Measurements from ENCODE around the gene ZNF516. TPM values are rescaled to one million over a fixed set of nuclear protein-coding genes. Genes with fewer than 3 reads are reported as not detected.

The ZNF516 gene
- total RNA-seq, 1 experiment from 2014 or later, result 28.3 TPM

GRCh38 chr18:76433788-76434187 lies 61.3 kb downstream of the ZNF516 start:
- peaks cover 39% of the 10 kb centered on the region for H3K36me3 Mint-ChIP-seq (ENCODE audit: insufficient read depth, unreplicated experiment)
- POLR2A ChIA-PET, result no interaction called here

GRCh38 chr18:76432970-76433767 lies 61.9 kb downstream of the ZNF516 start:
- Mint-ChIP-seq H3K4me1 (ENCODE audit: insufficient read depth, unreplicated experiment) (peaks cover 17% of the 10 kb centered on the region), H3K9me3 (ENCODE audit: unreplicated experiment) (no peaks in the 10 kb centered on the region), H3K4me3 (ENCODE audit: unreplicated experiment) (no peak overlapping the region), H3K27me3 (ENCODE audit: insufficient read depth, unreplicated experiment) (no peaks in the 10 kb centered on the region), H3K36me3 (ENCODE audit: insufficient read depth, unreplicated experiment) (peaks cover 39% of the 10 kb centered on the region), H3K27ac (ENCODE audit: low read depth, unreplicated experiment) (peak overlapping the region; percentile 63)
- no peak for TF ChIP-seq CTCF (IDR thresholded peaks at IDR 0.05; ENCODE audit: unreplicated experiment)
- ChIA-PET POLR2A (no interaction called here), CTCF (no interaction called here)
- intact Hi-C loops (cut with micrococcal nuclease), result no loop called here
- BruUV-seq (replicated peaks), result no TSS peak
- DNase-seq (ENCODE audit: unreplicated experiment), result no peak

More at GRCh38 chr18:76433788-76434187, 61.3 kb downstream of the ZNF516 start:
- intact Hi-C loops (cut with micrococcal nuclease), result no loop called here
- H3K27ac Mint-ChIP-seq (ENCODE audit: low read depth, unreplicated experiment), result peak overlapping the region; percentile 63
- H3K27me3 Mint-ChIP-seq (ENCODE audit: insufficient read depth, unreplicated experiment), result no peaks in the 10 kb centered on the region
- no peak overlapping the region for H3K4me3 Mint-ChIP-seq (ENCODE audit: unreplicated experiment)
- CTCF ChIA-PET, result no interaction called here
- no TSS peak for BruUV-seq (replicated peaks)
- TF ChIP-seq CTCF (IDR thresholded peaks at IDR 0.05; ENCODE audit: unreplicated experiment), result no peak
- H3K9me3 Mint-ChIP-seq (ENCODE audit: unreplicated experiment), result no peaks in the 10 kb centered on the region
- peaks cover 11% of the 10 kb centered on the region for H3K4me1 Mint-ChIP-seq (ENCODE audit: insufficient read depth, unreplicated experiment)
- no peak for DNase-seq (ENCODE audit: unreplicated experiment)

DNA sequence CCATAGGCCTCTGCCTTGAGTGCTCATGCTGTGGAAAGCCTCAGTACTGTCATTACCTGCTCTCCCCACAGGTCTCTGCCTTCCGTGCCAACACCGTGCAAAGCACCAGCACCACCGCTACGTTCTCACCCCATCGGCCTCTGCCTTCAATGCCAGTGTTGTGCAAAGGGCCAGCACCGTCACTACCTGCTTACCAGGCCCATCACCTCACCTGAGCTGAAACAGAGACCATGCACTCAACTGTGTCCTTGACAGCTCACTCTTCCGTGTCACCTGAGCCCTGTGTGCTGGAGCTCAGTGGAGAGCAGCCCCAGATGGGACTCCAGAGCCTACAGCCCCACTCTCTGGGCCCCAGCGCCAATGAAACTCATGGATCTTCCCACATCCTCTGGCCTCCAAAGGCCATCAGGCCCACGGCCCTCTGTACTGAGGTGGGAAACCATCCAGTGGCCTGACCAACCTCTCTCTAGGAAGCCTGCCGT lies 62.7 kb downstream of the ZNF516 start:
- no peak for TF ChIP-seq CTCF (IDR thresholded peaks at IDR 0.05; ENCODE audit: unreplicated experiment)
- Mint-ChIP-seq H3K36me3 (ENCODE audit: insufficient read depth, unreplicated experiment) (peaks cover 35% of the 10 kb centered on the region), H3K27me3 (ENCODE audit: insufficient read depth, unreplicated experiment) (no peaks in the 10 kb centered on the region), H3K27ac (ENCODE audit: low read depth, unreplicated experiment) (no peak overlapping the region), H3K9me3 (ENCODE audit: unreplicated experiment) (no peaks in the 10 kb centered on the region), H3K4me1 (ENCODE audit: insufficient read depth, unreplicated experiment) (peaks cover 18% of the 10 kb centered on the region), H3K4me3 (ENCODE audit: unreplicated experiment) (no peak overlapping the region)
- intact Hi-C loops (cut with micrococcal nuclease), result no loop called here
- POLR2A ChIA-PET, result no interaction called here
- CTCF ChIA-PET, result no interaction called here
- no TSS peak for BruUV-seq (replicated peaks)
- DNase-seq (ENCODE audit: unreplicated experiment), result no peak

DNA sequence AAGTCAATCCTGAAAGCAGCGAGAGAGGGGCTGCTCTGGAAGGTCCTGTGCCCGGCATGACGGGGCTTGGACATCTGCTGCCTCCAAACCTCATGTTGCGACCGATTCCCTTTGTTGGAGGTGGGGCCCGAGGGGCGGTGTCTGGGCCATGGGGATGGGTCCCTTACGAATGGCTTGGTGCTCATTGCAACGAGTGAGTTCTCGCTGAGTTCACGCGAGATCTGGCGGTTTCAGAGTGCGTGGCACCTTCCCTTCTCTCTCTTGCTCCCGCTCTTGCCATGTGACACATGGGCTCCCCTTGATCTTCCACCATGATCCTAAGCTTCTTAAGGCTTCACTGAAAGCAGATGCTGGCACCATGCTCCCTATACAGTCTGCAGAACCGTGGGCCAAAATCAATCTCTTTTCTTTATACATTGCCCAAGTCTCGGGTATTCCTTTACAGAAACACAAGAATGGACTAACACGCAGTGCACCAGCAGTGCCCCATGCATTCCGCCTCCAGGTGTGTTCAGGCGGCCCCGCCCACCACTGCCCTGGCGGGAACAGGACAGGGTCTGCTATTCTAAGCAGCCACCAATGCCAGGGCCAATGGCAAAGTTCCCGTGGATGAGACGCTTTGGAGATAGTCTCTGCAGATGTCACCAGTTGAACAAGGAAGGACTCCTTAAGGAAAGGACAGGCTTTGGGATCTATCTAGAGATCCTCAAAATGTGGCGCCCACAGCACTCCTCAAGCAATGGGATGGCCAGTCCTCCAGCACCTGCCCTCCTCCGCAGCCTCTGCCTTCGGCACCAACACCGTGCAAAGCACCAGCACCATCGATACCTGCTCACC lies 63.4 kb downstream of the ZNF516 start:
- no TSS peak for BruUV-seq (replicated peaks)
- CTCF ChIA-PET, result interaction anchor here (0.6 kb wide), 1 partner anchor 24 kb away, joined by 3 read pairs; no protein-coding TSS in a partner anchor
- POLR2A ChIA-PET, result no interaction called here
- H3K27me3 Mint-ChIP-seq (ENCODE audit: insufficient read depth, unreplicated experiment), result no peaks in the 10 kb centered on the region
- intact Hi-C loops (cut with micrococcal nuclease), result no loop called here
- no peak for TF ChIP-seq CTCF (IDR thresholded peaks at IDR 0.05; ENCODE audit: unreplicated experiment)
- H3K4me3 Mint-ChIP-seq (ENCODE audit: unreplicated experiment), result no peak overlapping the region
- H3K27ac Mint-ChIP-seq (ENCODE audit: low read depth, unreplicated experiment), result no peak overlapping the region
- DNase-seq (ENCODE audit: unreplicated experiment), result no peak
- H3K4me1 Mint-ChIP-seq (ENCODE audit: insufficient read depth, unreplicated experiment), result peaks cover 18% of the 10 kb centered on the region
- no peaks in the 10 kb centered on the region for H3K9me3 Mint-ChIP-seq (ENCODE audit: unreplicated experiment)
- peaks cover 28% of the 10 kb centered on the region for H3K36me3 Mint-ChIP-seq (ENCODE audit: insufficient read depth, unreplicated experiment)
